Neural progenitor cell (in vitro differentiated cells): ENCODE data around the gene UBE2G2. TPM values are rescaled to one million over a fixed set of nuclear protein-coding genes. Genes with fewer than 3 reads are reported as not detected.

Experiments used
- DNase-seq: peaks from one replicate; pipeline ENCODE4 v3.0.0-alpha.2; 2016; ENCODE audit warnings: low spot score
- H2AFZ ChIP-seq: fragments of 200-600 bp; sonication (generic); replicated peaks from 2 replicates; pipeline ENCODE4 v1.6.1; 2016; ENCODE audit warnings: antibody characterized with exemption
- H3F3A ChIP-seq: fragments of 200-600 bp; sonication (generic); 2 replicates; pipeline ENCODE4 v1.6.1; 2016; ENCODE audit warnings: antibody characterized with exemption, low read depth
- H3K27ac ChIP-seq: fragments of 200-600 bp; sonication (generic); 2 replicates; pipeline ENCODE4 v1.5.1; 2016; ENCODE audit warnings: mild to moderate bottlenecking
- H3K27me3 ChIP-seq: fragments of 200-600 bp; sonication (generic); 2 replicates; pipeline ENCODE4 v1.6.1; 2016; ENCODE audit warnings: mild to moderate bottlenecking, moderate library complexity
- H3K36me3 ChIP-seq: fragments of 200-600 bp; sonication (generic); 2 replicates; pipeline ENCODE4 v1.5.1; 2016
- H3K4me1 ChIP-seq: fragments of 200-600 bp; sonication (generic); 2 replicates; pipeline ENCODE4 v1.6.1; 2016; ENCODE audit warnings: mixed run types
- H3K4me2 ChIP-seq: fragments of 200-600 bp; sonication (generic); 2 replicates; pipeline ENCODE4 v1.6.1; 2016
- H3K4me3 ChIP-seq: fragments of 200-600 bp; sonication (generic); 2 replicates; pipeline ENCODE4 v1.5.1; 2016
- H3K79me2 ChIP-seq: fragments of 200-600 bp; sonication (generic); 2 replicates; pipeline ENCODE4 v1.6.1; 2016; ENCODE audit warnings: low read depth
- H3K9ac ChIP-seq: fragments of 200-600 bp; sonication (generic); 2 replicates; pipeline ENCODE4 v1.6.1; 2016
- H3K9me3 ChIP-seq: fragments of 200-600 bp; sonication (generic); 2 replicates; pipeline ENCODE4 v1.5.1; 2016; ENCODE audit warnings: low read depth
- H4K20me1 ChIP-seq: fragments of 200-600 bp; sonication (generic); 2 replicates; pipeline ENCODE4 v1.6.1; 2016; ENCODE audit warnings: low read depth
- H3K27ac Mint-ChIP-seq: 3 replicates; pipeline ENCODE4 v1.8.0; 2021; ENCODE audit warnings: mixed read lengths
- H3K27me3 Mint-ChIP-seq: 2 replicates; pipeline ENCODE4 v1.8.0; 2022; ENCODE audit warnings: low read depth, mild to moderate bottlenecking, inconsistent platforms, moderate library complexity, mixed read lengths; ENCODE audit not compliant: insufficient read depth
- H3K36me3 Mint-ChIP-seq: 3 replicates; pipeline ENCODE4 v1.8.0; 2021; ENCODE audit warnings: mixed read lengths
- H3K4me1 Mint-ChIP-seq: 3 replicates; pipeline ENCODE4 v1.8.0; 2021; ENCODE audit warnings: mixed read lengths
- H3K4me3 Mint-ChIP-seq: 3 replicates; pipeline ENCODE4 v1.8.0; 2021; ENCODE audit warnings: mild to moderate bottlenecking, moderate library complexity, mixed read lengths
- H3K9me3 Mint-ChIP-seq: 3 replicates; pipeline ENCODE4 v1.8.0; 2020; ENCODE audit warnings: mixed read lengths
- CTCF ChIP-seq: fragments of 200-600 bp; sonication (generic); IDR thresholded peaks from 2 replicates; pipeline ENCODE4 v1.5.1; 2017; ENCODE audit warnings: antibody characterized with exemption, mild to moderate bottlenecking
- EZH2 ChIP-seq: fragments of 200-600 bp; sonication (generic); IDR thresholded peaks from 2 replicates; pipeline ENCODE4 v1.6.1; 2017; ENCODE audit warnings: antibody characterized with exemption, mild to moderate bottlenecking, moderate library complexity
- EZH2phosphoT487 ChIP-seq: fragments of 200-600 bp; sonication (generic); IDR thresholded peaks from 2 replicates; pipeline ENCODE4 v1.6.1; 2017; ENCODE audit warnings: antibody characterized with exemption
- total RNA-seq: library from RNA; depleted of rRNA; stranded (reverse); fragments of >200 nt; gene quantifications from 2 replicates; pipeline ENCODE4 v1.2.3, GENCODE V29; 2015; ENCODE audit warnings: low replicate concordance

Gene UBE2G2
- total RNA-seq, 1 donor from 2014 or later: 83.1 TPM

GRCh38 chr21:44800103-44800502, 1.5 kb downstream of the UBE2G2 start:
- Mint-ChIP-seq H3K27me3 (peaks cover 7% of the 10 kb centered on the region), H3K27ac (no peak overlapping the region), H3K4me1 (peaks cover 27% of the 10 kb centered on the region), H3K9me3 (no peaks in the 10 kb centered on the region), H3K4me3 (peak overlapping the region; percentile 100), H3K36me3 (peaks cover 43% of the 10 kb centered on the region)
- Histone ChIP-seq H3K27ac (no peak overlapping the region), H2AFZ (no peak overlapping the region), H3F3A (peaks cover 28% of the 10 kb centered on the region), H3K36me3 (peaks cover 10% of the 10 kb centered on the region), H3K27me3 (no peaks in the 10 kb centered on the region), H3K4me2 (peak overlapping the region; percentile 98), H3K9me3 (no peaks in the 10 kb centered on the region), H3K9ac (no peak overlapping the region), H4K20me1 (peaks cover 29% of the 10 kb centered on the region), H3K79me2 (peaks cover 79% of the 10 kb centered on the region), H3K4me3 (peak overlapping the region; percentile 90), H3K4me1 (peaks cover 19% of the 10 kb centered on the region)
- TF ChIP-seq CTCF (peak; percentile 44), EZH2 (no peak)
- DNase-seq: peak; percentile 52

GRCh38 chr21:44799646-44800045, 2.0 kb downstream of the UBE2G2 start:
- peaks cover 29% of the 10 kb centered on the region for H4K20me1 ChIP-seq
- Mint-ChIP-seq H3K4me1 (peaks cover 27% of the 10 kb centered on the region), H3K36me3 (peaks cover 40% of the 10 kb centered on the region), H3K27me3 (peaks cover 6% of the 10 kb centered on the region), H3K27ac (no peak overlapping the region), H3K9me3 (no peaks in the 10 kb centered on the region), H3K4me3 (peak overlapping the region; percentile 100)
- H3K9ac ChIP-seq: no peak overlapping the region
- no peak overlapping the region for H3K4me2 ChIP-seq
- H3K36me3 ChIP-seq: peaks cover 10% of the 10 kb centered on the region
- peaks cover 84% of the 10 kb centered on the region for H3K79me2 ChIP-seq
- no peak for DNase-seq
- TF ChIP-seq EZH2phosphoT487: no peak
- no peak for TF ChIP-seq CTCF
- H3K4me3 ChIP-seq: no peak overlapping the region
- no peak overlapping the region for H3K27ac ChIP-seq
- H2AFZ ChIP-seq: no peak overlapping the region
- no peaks in the 10 kb centered on the region for H3K9me3 ChIP-seq
- no peaks in the 10 kb centered on the region for H3K27me3 ChIP-seq
- peaks cover 19% of the 10 kb centered on the region for H3K4me1 ChIP-seq
- H3F3A ChIP-seq: peaks cover 28% of the 10 kb centered on the region

GRCh38 chr21:44797775-44798174, 3.8 kb downstream of the UBE2G2 start:
- H3K4me1 Mint-ChIP-seq: peaks cover 20% of the 10 kb centered on the region

GRCh38 chr21:44795342-44795741, 6.3 kb downstream of the UBE2G2 start:
- no peak overlapping the region for H3K27ac ChIP-seq
- H3K36me3 Mint-ChIP-seq: peaks cover 50% of the 10 kb centered on the region
- peaks cover 97% of the 10 kb centered on the region for H3K79me2 ChIP-seq
- H3K27me3 ChIP-seq: no peaks in the 10 kb centered on the region
- H3K27me3 Mint-ChIP-seq: no peaks in the 10 kb centered on the region
- no peaks in the 10 kb centered on the region for H3K9me3 ChIP-seq
- peaks cover 4% of the 10 kb centered on the region for H3K4me1 ChIP-seq
- no peak overlapping the region for H3K4me3 Mint-ChIP-seq
- peaks cover 10% of the 10 kb centered on the region for H3F3A ChIP-seq
- no peak overlapping the region for H3K4me3 ChIP-seq
- H2AFZ ChIP-seq: no peak overlapping the region
- DNase-seq: no peak
- no peak overlapping the region for H3K4me2 ChIP-seq
- no peaks in the 10 kb centered on the region for H3K9me3 Mint-ChIP-seq
- peaks cover 8% of the 10 kb centered on the region for H3K4me1 Mint-ChIP-seq
- H3K27ac Mint-ChIP-seq: no peak overlapping the region
- H3K9ac ChIP-seq: no peak overlapping the region
- H3K36me3 ChIP-seq: peaks cover 10% of the 10 kb centered on the region
- peaks cover 22% of the 10 kb centered on the region for H4K20me1 ChIP-seq
- TF ChIP-seq EZH2 (no peak), EZH2phosphoT487 (no peak), CTCF (no peak)

More at GRCh38 chr21:44797775-44798174, 3.8 kb downstream of the UBE2G2 start:
- Histone ChIP-seq H3K9me3 (no peaks in the 10 kb centered on the region), H4K20me1 (peaks cover 29% of the 10 kb centered on the region), H3F3A (peaks cover 23% of the 10 kb centered on the region), H3K79me2 (peaks cover 95% of the 10 kb centered on the region), H3K4me3 (no peak overlapping the region), H3K27me3 (no peaks in the 10 kb centered on the region), H3K4me2 (no peak overlapping the region), H3K27ac (no peak overlapping the region), H3K4me1 (peaks cover 15% of the 10 kb centered on the region), H3K36me3 (peaks cover 10% of the 10 kb centered on the region), H3K9ac (no peak overlapping the region), H2AFZ (no peak overlapping the region)
- Mint-ChIP-seq H3K36me3 (peaks cover 40% of the 10 kb centered on the region), H3K9me3 (no peaks in the 10 kb centered on the region), H3K27me3 (peaks cover 6% of the 10 kb centered on the region), H3K4me3 (no peak overlapping the region), H3K27ac (no peak overlapping the region)
- DNase-seq: no peak
- no peak for TF ChIP-seq EZH2
